Heart right ventricle (tissue), 16 donors: Measurements from ENCODE around the gene ELFN1. TPM values are rescaled to one million over a fixed set of nuclear protein-coding genes. Genes with fewer than 3 reads are reported as not detected.
A peak's percentile ranks its signal among the peaks of the same experiment; 100 is the strongest.

Source experiments
- ATAC-seq, 8 donors: fragments of 200-7000 bp; cut with Tn5 transposase; one replicate each; pipeline ENCODE4 v1.9.1; 2020; ENCODE audit warnings: mild to moderate bottlenecking in 8 of 8, moderate library complexity in 8 of 8, moderate number of reproducible peaks in 1 of 8
- DNase-seq, 2 donors: peaks; one replicate each; pipeline ENCODE4 v3.0.0-alpha.2; 2020
- H3K27ac ChIP-seq, 10 donors: fragments of 200-600 bp; sonication (generic) in 2 of 10; one replicate each; pipeline versions ENCODE4 v1.5.0 to v1.8.0; 2020 to 2022; ENCODE audit warnings: mild to moderate bottlenecking in 3 of 10
- H3K27me3 ChIP-seq, 7 donors: fragments of 200-600 bp; one replicate each; pipeline ENCODE4 v1.8.0; 2021 to 2022; ENCODE audit warnings: mild to moderate bottlenecking in 2 of 7
- H3K36me3 ChIP-seq, 9 donors: fragments of 200-600 bp; sonication (generic) in 1 of 9; one replicate each; pipeline versions ENCODE4 v1.5.0 to v1.8.0; 2020 to 2022; ENCODE audit warnings: mild to moderate bottlenecking in 2 of 9
- H3K4me1 ChIP-seq, 9 donors: fragments of 200-600 bp; sonication (generic) in 1 of 9; one replicate each; pipeline versions ENCODE4 v1.5.0 to v1.8.0; 2020 to 2022; ENCODE audit warnings: mild to moderate bottlenecking in 4 of 9
- H3K4me3 ChIP-seq, 10 donors: fragments of 200-600 bp; sonication (generic) in 2 of 10; one replicate each; pipeline versions ENCODE4 v1.5.0 to v1.8.0; 2020 to 2022; ENCODE audit warnings: mild to moderate bottlenecking in 7 of 10, moderate library complexity in 2 of 10
- H3K9me3 ChIP-seq, 11 donors: fragments of 200-600 bp in 10 of 11; sonication (generic) in 2 of 11; one replicate each; pipeline versions ENCODE4 v1.5.0 to v1.8.0; 2013 to 2022; ENCODE audit warnings: mild to moderate bottlenecking in 2 of 11, control low read depth in 1 of 11, moderate library complexity in 1 of 11
- CTCF ChIP-seq, 9 donors: fragments of 200-600 bp; sonication (generic) in 2 of 9; IDR thresholded peaks; one replicate each; pipeline versions ENCODE4 v1.5.0 to v1.8.0; 2021 to 2022; ENCODE audit warnings: antibody characterized with exemption in 9 of 9, mild to moderate bottlenecking in 5 of 9, moderate library complexity in 1 of 9
- WGBS, 2 donors: extraction: QIAGEN DNeasy Blood & Tissue Kit; methylation state at CpG; one replicate each; pipeline ENCODE4 v1.1.7; 2013; ENCODE audit warnings: inconsistent platforms in 1 of 2; 5-methylcytosine and 5-hydroxymethylcytosine counted together
- intact Hi-C, 10 donors: fragments of 100-400 bp; cut with DNase I; formaldehyde crosslinking; loops; one replicate each; pipeline versions ENCODE4 v1.11.1 to v1.14.2; 2022
- polyA plus RNA-seq, 2 donors: library from polyadenylated mRNA; stranded (reverse); fragments of 200-250 nt; gene quantifications; one replicate each; pipeline ENCODE4 v1.2.3, GENCODE V29; 2013
- total RNA-seq, 10 donors: library from RNA; stranded (reverse); fragmentation: NEBNext Ultra II Directional in 3 of 10; extraction: Animal tissue kit (Norgen Biotek cat#: 25700) in 3 of 10; gene quantifications; one replicate each; pipeline versions ENCODE4 v1.2.1 to v1.2.4, GENCODE V29; 2021 to 2023
- donor health status: Arrhythmogenic right ventricular cardiomyopathy.
- donor health status: ischemic (EF 13 %, LVEDD 7.1; RV severe dilation, severe dysfunction).
- donor health status: healthy with polysubstance abuse.
- donor health status: DM: no; HTN: yes; CAD: no.
- donor health status: DM: no; HTN: no; CAD: no.
- donor health status: ischemic (EF 25% LVEDD 6.9; RV normal size, moderate dysfunction).
- donor health status: ischemic (EF 25% LVEDD 5.7; RV mildly dilated, moderate dysfunction).
- donor health status: healthy.
- donor health status: DM: yes; HTN: yes; CAD: no.
- donor health status: Ischemic cardiomyopathy.
- donor health status: ischemic (EF 35%, LVEDD 5.7; RV mildly dilated, moderate dysfunction).
- donor health status: nonischemic (EF 11% LVEDD 7.7; RV severe dilation, severe dysfunction).
- donor health status: DM: yes; HTN: yes; CAD: no.
- donor health status: PGD.
- donor health status: ischemic (EF 29% LVEDD 5.4; RV normal size, mild dysfunction).
- donor health status: nonischemic (EF 23%, LVEDD 6.1; RV moderate dilation, normal function).

The ELFN1 gene
- total and polyA plus RNA-seq, 12 donors: 3.0 to 9.5 (median 6.0) TPM

GRCh38 chr7:1669064-1669951, 769 bp upstream of the ELFN1 start:
- 18 to 23% methylated on average over 60 to 68 of the region's 68 CpGs for WGBS, 2 donors
- peak overlapping the region in 9 of 10 donors; percentile 7 to 91 (median 68) for H3K27ac ChIP-seq
- H3K4me1 ChIP-seq: peaks cover 14 to 60% (median 45%) of the 10 kb centered on the region in 9 donors
- no peak for DNase-seq
- H3K9me3 ChIP-seq: no peaks in the 10 kb centered on the region
- H3K36me3 ChIP-seq: no peaks in the 10 kb centered on the region
- intact Hi-C loops: loop anchor here in 7 of 10 donors (2.0 to 10.0 kb wide), 8 partner anchors 73 to 675 kb away; no protein-coding TSS in a partner anchor
- H3K4me3 ChIP-seq: peak overlapping the region; percentile 41 to 56 (median 50)
- ATAC-seq: no peak
- H3K27me3 ChIP-seq: peaks cover 1 to 93% (median 41%) of the 10 kb centered on the region in 7 donors
- TF ChIP-seq CTCF (IDR thresholded peaks at IDR 0.05): no peak

- intact Hi-C loops: loop anchor here in 2 of 10 donors (5.0 to 10.0 kb wide), 3 partner anchors 71 to 534 kb away; no protein-coding TSS in a partner anchor
- 33 to 38% methylated on average over 26 of the region's 26 CpGs for WGBS, 2 donors
- H3K36me3 ChIP-seq: no peaks in the 10 kb centered on the region
- peaks cover 12 to 51% (median 39%) of the 10 kb centered on the region in 9 donors for H3K4me1 ChIP-seq
- H3K27ac ChIP-seq: no peak overlapping the region
- H3K27me3 ChIP-seq: peaks cover 0 to 77% (median 41%) of the 10 kb centered on the region in 7 donors
- no peaks in the 10 kb centered on the region for H3K9me3 ChIP-seq
- TF ChIP-seq CTCF (IDR thresholded peaks at IDR 0.05): no peak
- no peak for ATAC-seq
- DNase-seq: no peak
- peak overlapping the region; percentile 41 to 56 (median 50) for H3K4me3 ChIP-seq
Observed at GRCh38 chr7:1670894-1671593, 967 bp downstream of the ELFN1 start.

- Histone ChIP-seq H3K4me1 (peaks cover 8 to 43% (median 31%) of the 10 kb centered on the region in 9 donors), H3K4me3 (no peak overlapping the region), H3K9me3 (no peaks in the 10 kb centered on the region), H3K27me3 (peaks cover 0 to 70% (median 40%) of the 10 kb centered on the region in 7 donors), H3K27ac (no peak overlapping the region), H3K36me3 (no peaks in the 10 kb centered on the region)
- no peak for DNase-seq
- no peak for TF ChIP-seq CTCF (IDR thresholded peaks at IDR 0.05)
- WGBS, 2 donors: 79 to 82% methylated on average over 13 of the region's 13 CpGs
- intact Hi-C loops: loop anchor here in 2 of 10 donors (5.0 to 10.0 kb wide), 3 partner anchors 70 to 533 kb away; no protein-coding TSS in a partner anchor
- ATAC-seq: no peak
Observed at GRCh38 chr7:1671594-1672451, 1.7 kb downstream of the ELFN1 start.
